NCI-H2227 (cell line): ENCODE measurements around the gene HNF1A.
"Not testable (repeated sequence)": the region's sequence is repeated elsewhere in the genome, so short reads cannot be mapped to it uniquely, and the experiment has no call there.

ENCODE experiments used
- DNase-seq: peaks from one replicate; lab custom pipeline; 2025; ENCODE audit not compliant: unreplicated experiment; lab: John Stamatoyannopoulos, UW

Gene HNF1A

GRCh38 chr12:120978296-120979219, at the start of gene HNF1A:
Gene HNF1A, plus strand, starts transcription at chr12:120978543. Its CDS starts 226 bp downstream, at chr12:120978769.
- no peak for DNase-seq

GRCh38 chr12:120928864-120929652, 49.3 kb upstream of the HNF1A start:
- no peak for DNase-seq

GRCh38 chr12:120930032-120930431, 48.3 kb upstream of the HNF1A start:
- no peak for DNase-seq

- DNase-seq, result no peak
These were observed 46.3 kb upstream of the HNF1A start for GRCh38 chr12:120932058-120932457.

- no peak for DNase-seq
These were observed 45.3 kb upstream of the HNF1A start for GRCh38 chr12:120932956-120933526.

GRCh38 chr12:120933786-120934185, 44.6 kb upstream of the HNF1A start:
- DNase-seq, result no peak

GRCh38 chr12:120936197-120936596, 42.1 kb upstream of the HNF1A start:
- DNase-seq, result no peak

GRCh38 chr12:120938496-120938895, 39.8 kb upstream of the HNF1A start:
- DNase-seq, result no peak

- no peak for DNase-seq
These were observed 38.8 kb upstream of the HNF1A start for GRCh38 chr12:120939523-120939922.

- no peak for DNase-seq
These were observed 38.3 kb upstream of the HNF1A start for GRCh38 chr12:120940006-120940405.

- no peak for DNase-seq
These were observed 37.5 kb upstream of the HNF1A start for GRCh38 chr12:120940799-120941198.

GRCh38 chr12:120941412-120941811, 36.9 kb upstream of the HNF1A start:
- no peak for DNase-seq

- no peak for DNase-seq
These were observed 36.4 kb upstream of the HNF1A start for GRCh38 chr12:120941846-120942405.

GRCh38 chr12:120943482-120943881, 34.9 kb upstream of the HNF1A start:
- no peak for DNase-seq

GRCh38 chr12:120944645-120945217, 33.6 kb upstream of the HNF1A start:
- peak; percentile 13 for DNase-seq

- DNase-seq, result not testable (repeated sequence)
These were observed 32.8 kb upstream of the HNF1A start for GRCh38 chr12:120945516-120945915.

GRCh38 chr12:120950260-120950799, 28.0 kb upstream of the HNF1A start:
- DNase-seq, result not testable (repeated sequence)

GRCh38 chr12:120950807-120951206, 27.5 kb upstream of the HNF1A start:
- no peak for DNase-seq

GRCh38 chr12:120955232-120955631, 23.1 kb upstream of the HNF1A start:
- DNase-seq, result no peak

- DNase-seq, result no peak
These were observed 21.6 kb upstream of the HNF1A start for GRCh38 chr12:120956579-120957300.
